K562 (cell line): Measurements from ENCODE around the gene RHOF. TPM values are rescaled to one million over a fixed set of nuclear protein-coding genes. Genes with fewer than 3 reads are reported as not detected.
A peak's percentile ranks its signal among the peaks of the same experiment; 100 is the strongest.

Experiments
- ARID4B ChIP-seq: sonication (generic); formaldehyde crosslinking; IDR thresholded peaks from 2 replicates; pipeline ENCODE4 v1.8.0; 2022; ENCODE audit warnings: mild to moderate bottlenecking, missing genetic modification reagents
- BMI1 ChIP-seq: fragments of 150-350 bp; IDR thresholded peaks from 2 replicates; pipeline ENCODE4 v1.6.1; 2014; ENCODE audit warnings: low read length
- BRF1 ChIP-seq: IDR thresholded peaks from 3 replicates; pipeline ENCODE4 v1.6.1; 2011; ENCODE audit warnings: borderline replicate concordance, mild to moderate bottlenecking; ENCODE audit not compliant: insufficient read length; ENCODE audit errors: extremely low read depth
- CBX5 ChIP-seq: IDR thresholded peaks from 2 replicates; pipeline ENCODE4 v1.6.1; 2014; ENCODE audit warnings: low read depth, borderline replicate concordance
- FOXP1 ChIP-seq: sonication (generic); formaldehyde crosslinking; IDR thresholded peaks from 2 replicates; pipeline ENCODE4 v1.8.0; 2022; ENCODE audit warnings: mild to moderate bottlenecking, missing genetic modification reagents
- GATAD2B ChIP-seq: fragments of 450-650 bp; IDR thresholded peaks from 2 replicates; pipeline ENCODE4 v1.6.1; 2017; ENCODE audit warnings: mild to moderate bottlenecking, borderline replicate concordance
- GTF2E2 ChIP-seq: fragments of 200-800 bp; sonication (Bioruptor generic); IDR thresholded peaks from 2 replicates; pipeline ENCODE4 v1.6.1; 2016; ENCODE audit warnings: missing genetic modification characterization, missing compliant biosample characterization
- HMG20A ChIP-seq: fragments of 450-650 bp; formaldehyde crosslinking; conservative IDR thresholded peaks from 2 replicates; pipeline ENCODE4 v1.4.0; 2020; ENCODE audit warnings: mild to moderate bottlenecking, mixed read lengths
- SETDB1 ChIP-seq: IDR thresholded peaks from one replicate; pipeline ENCODE4 v1.6.1; 2012; ENCODE audit warnings: low read length, control low read depth, inconsistent platforms
- SRSF3 ChIP-seq: fragments of 200-400 bp; formaldehyde crosslinking; IDR thresholded peaks from 2 replicates; pipeline ENCODE4 v1.6.1; 2016; ENCODE audit warnings: mild to moderate bottlenecking, low read length, moderate library complexity; ENCODE audit not compliant: insufficient read depth
- ZBTB49 ChIP-seq: sonication (generic); formaldehyde crosslinking; IDR thresholded peaks from 2 replicates; pipeline ENCODE4 v1.8.0; 2022; ENCODE audit warnings: missing genetic modification reagents, mild to moderate bottlenecking, borderline replicate concordance
- ZNF165 ChIP-seq: fragments of 250-450 bp; sonication (Bioruptor Pico); IDR thresholded peaks from 2 replicates; pipeline ENCODE4 v1.4.0; 2020; ENCODE audit warnings: borderline replicate concordance
- ZNF197 ChIP-seq: fragments of 200-800 bp; sonication (Bioruptor generic); IDR thresholded peaks from 2 replicates; pipeline ENCODE4 v1.6.1; 2016; ENCODE audit warnings: low read depth, missing genetic modification characterization, missing compliant biosample characterization
- ZNF253 ChIP-seq: fragments of 250-450 bp; sonication (Bioruptor Pico); conservative IDR thresholded peaks from 2 replicates; pipeline ENCODE4 v1.6.1; 2021; ENCODE audit warnings: mild to moderate bottlenecking
- ZNF316 ChIP-seq: fragments of 450-650 bp; IDR thresholded peaks from 2 replicates; pipeline ENCODE4 v1.6.1; 2016
- ZNF431 ChIP-seq: sonication (generic); formaldehyde crosslinking; IDR thresholded peaks from 2 replicates; pipeline ENCODE4 v1.8.0; 2022; ENCODE audit warnings: mild to moderate bottlenecking, missing genetic modification reagents
- ZNF699 ChIP-seq: fragments of 250-450 bp; sonication (Bioruptor Pico); IDR thresholded peaks from 2 replicates; pipeline ENCODE4 v1.8.0; 2021; ENCODE audit warnings: mild to moderate bottlenecking, moderate library complexity; ENCODE audit not compliant: insufficient replicate concordance
- ZNF764 ChIP-seq: fragments of 250-450 bp; sonication (Bioruptor Pico); IDR thresholded peaks from 2 replicates; pipeline ENCODE4 v1.4.0; 2020; ENCODE audit warnings: low read depth, mild to moderate bottlenecking, moderate library complexity
- ZNF79 ChIP-seq: fragments of 250-450 bp; sonication (Bioruptor Pico); IDR thresholded peaks from 2 replicates; pipeline ENCODE4 v1.4.0; 2020; ENCODE audit warnings: low read depth, mild to moderate bottlenecking, moderate library complexity
- polyA plus RNA-seq, 8 experiments: library from polyadenylated mRNA; depleted of rRNA in 4 of 8; stranded (reverse) in 5 of 8; unstranded in 3 of 8; fragments of >200 nt; fragmentation: Nextera tagmentation in 2 of 8; fragmentation: Illumina TruSeq in 1 of 8; extraction: Ambion mirVana in 2 of 8; extraction: Trizol in 1 of 8; gene quantifications; 2 replicates each; pipeline versions ENCODE4 v1.2.1 to v1.2.3, GENCODE V29; 2011 to 2014; ENCODE audit warnings: inconsistent platforms in 1 of 8, missing spikeins in 1 of 8
- total RNA-seq, 7 experiments: library from RNA; depleted of rRNA in 6 of 7; stranded (reverse); fragments of >200 nt in 6 of 7; fragmentation: Illumina TruSeq in 2 of 7; extraction: Trizol in 2 of 7; gene quantifications; 2 replicates each; pipeline versions ENCODE4 v1.2.1 to v1.2.3, GENCODE V29; 2011 to 2021; ENCODE audit warnings: low replicate concordance in 1 of 7

RHOF gene
- total and polyA plus RNA-seq, 9 of the 15 experiments (the other 6 are each of a cell fraction or from before 2014, with no cell fraction given) = 0.13 to 10.1 (median 4.0) TPM

- TF ChIP-seq HMG20A (CRISPR knock-in tag) (no peak), BRF1 (no peak), CBX5 (no peak), BMI1 (no peak), GTF2E2 (no peak), SRSF3 (no peak), ZNF165 (no peak), ARID4B (no peak), ZNF699 (no peak), ZNF431 (no peak), ZNF253 (CRISPR knock-in tag) (no peak), ZNF316 (no peak), GATAD2B (0 out of 2 replicates have a peak, but pooled peaks have one; percentile 14), ZNF764 (CRISPR knock-in tag) (no peak), SETDB1 (no peak), ZBTB49 (CRISPR knock-in tag) (no peak), FOXP1 (CRISPR knock-in tag) (no peak), ZNF197 (CRISPR knock-in tag) (no peak), ZNF79 (CRISPR knock-in tag) (no peak)
Measured at GRCh38 chr12:121799156-121799841, 5.8 kb upstream of the RHOF start (continued).
